Activated B cell treated with CpG ODN at 0.5 μM for 24 hours (primary cell): ENCODE data around the gene PCDHGA5. TPM values are rescaled to one million over a fixed set of nuclear protein-coding genes. Genes with fewer than 3 reads are reported as not detected.
"Not testable (repeated sequence)": the region's sequence is repeated elsewhere in the genome, so short reads cannot be mapped to it uniquely, and the experiment has no call there.

Experiments
- ATAC-seq: fragments of 200-7000 bp; cut with Tn5 transposase; one replicate; pipeline ENCODE4 v1.10.0; 2021; ENCODE audit warnings: low read depth, mild to moderate bottlenecking, moderate library complexity
- CTCF ChIA-PET: fragments of 350-600 bp; sonication (Branson Sonifier 250); formaldehyde crosslinking; loops from one replicate; lab custom pipeline; 2021; ENCODE audit warnings: antibody characterized with exemption; lab: Charles Lee
- POLR2A ChIA-PET: fragments of 350-600 bp; sonication (Branson Sonifier 250); formaldehyde crosslinking; loops from one replicate; lab custom pipeline; 2021; ENCODE audit warnings: antibody characterized with exemption; lab: Charles Lee
- DNase-seq: peaks from one replicate; pipeline ENCODE4 v3.0.0; 2022
- H3K27ac Mint-ChIP-seq: one replicate; pipeline ENCODE4 v1.8.0; 2020; ENCODE audit warnings: mixed read lengths
- H3K27me3 Mint-ChIP-seq: one replicate; pipeline ENCODE4 v1.8.0; 2021; ENCODE audit warnings: mixed read lengths
- H3K36me3 Mint-ChIP-seq: one replicate; pipeline ENCODE4 v1.8.0; 2021; ENCODE audit warnings: low read depth, mixed read lengths
- H3K4me1 Mint-ChIP-seq: one replicate; pipeline ENCODE4 v1.8.0; 2021; ENCODE audit warnings: mixed read lengths
- H3K4me3 Mint-ChIP-seq: one replicate; pipeline ENCODE4 v1.8.0; 2020; ENCODE audit warnings: mild to moderate bottlenecking, mixed read lengths
- H3K9me3 Mint-ChIP-seq: one replicate; pipeline ENCODE4 v1.8.0; 2020; ENCODE audit warnings: mixed read lengths
- CTCF ChIP-seq: fragments of 200-600 bp; IDR thresholded peaks from one replicate; pipeline ENCODE4 v1.8.0; 2022; ENCODE audit warnings: antibody characterized with exemption, mild to moderate bottlenecking
- intact Hi-C: fragments of 100-400 bp; cut with micrococcal nuclease; formaldehyde crosslinking; loops from one replicate; pipeline ENCODE4 v1.15.1; 2024
- total RNA-seq: library from RNA; stranded (reverse); gene quantifications from 2 replicates; pipeline ENCODE4 v1.2.3, GENCODE V29; 2022

Gene PCDHGA5
- total RNA-seq, 1 donor from 2014 or later = 1.2 TPM

DNA sequence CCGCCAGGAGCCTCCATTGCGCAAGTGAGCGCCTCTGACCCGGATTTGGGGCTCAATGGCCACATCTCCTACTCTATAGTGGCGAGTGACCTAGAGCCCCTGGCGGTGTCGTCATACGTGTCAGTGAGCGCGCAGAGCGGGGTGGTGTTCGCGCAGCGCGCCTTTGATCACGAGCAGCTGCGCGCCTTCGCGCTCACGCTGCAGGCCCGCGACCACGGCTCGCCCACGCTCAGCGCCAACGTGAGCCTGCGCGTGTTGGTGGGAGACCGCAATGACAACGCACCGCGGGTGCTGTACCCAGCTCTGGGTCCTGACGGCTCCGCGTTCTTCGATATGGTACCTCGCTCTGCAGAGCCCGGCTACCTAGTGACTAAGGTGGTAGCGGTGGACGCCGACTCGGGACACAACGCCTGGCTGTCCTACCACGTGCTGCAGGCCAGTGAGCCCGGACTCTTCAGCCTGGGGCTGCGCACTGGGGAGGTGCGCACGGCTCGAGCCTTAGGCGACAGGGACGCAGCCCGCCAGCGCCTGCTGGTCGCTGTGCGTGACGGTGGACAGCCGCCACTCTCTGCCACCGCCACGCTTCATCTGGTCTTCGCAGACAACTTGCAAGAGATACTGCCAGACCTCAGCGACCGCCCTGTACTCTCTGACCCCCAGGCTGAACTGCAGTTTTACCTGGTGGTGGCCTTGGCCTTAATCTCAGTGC, 45.8 kb downstream of the PCDHGA5 start:
- H3K4me1 Mint-ChIP-seq = peaks cover 18% of the 10 kb centered on the region
- no peak for DNase-seq
- ATAC-seq = no peak
- no peak for TF ChIP-seq CTCF
- ChIA-PET POLR2A (no interaction called here), CTCF (no interaction called here)
- peaks cover 2% of the 10 kb centered on the region for H3K36me3 Mint-ChIP-seq
- H3K27ac Mint-ChIP-seq = no peak overlapping the region
- no peak overlapping the region for H3K4me3 Mint-ChIP-seq
- peaks cover 19% of the 10 kb centered on the region for H3K9me3 Mint-ChIP-seq
- H3K27me3 Mint-ChIP-seq = peaks cover 50% of the 10 kb centered on the region
- intact Hi-C loops = loop anchor here (5.0 to 10.0 kb wide), 3 partner anchors 37 to 465 kb away; partner anchors contain the start of genes PCDH1, PCDHGA6, PCDHGB3 and TAF7

DNA sequence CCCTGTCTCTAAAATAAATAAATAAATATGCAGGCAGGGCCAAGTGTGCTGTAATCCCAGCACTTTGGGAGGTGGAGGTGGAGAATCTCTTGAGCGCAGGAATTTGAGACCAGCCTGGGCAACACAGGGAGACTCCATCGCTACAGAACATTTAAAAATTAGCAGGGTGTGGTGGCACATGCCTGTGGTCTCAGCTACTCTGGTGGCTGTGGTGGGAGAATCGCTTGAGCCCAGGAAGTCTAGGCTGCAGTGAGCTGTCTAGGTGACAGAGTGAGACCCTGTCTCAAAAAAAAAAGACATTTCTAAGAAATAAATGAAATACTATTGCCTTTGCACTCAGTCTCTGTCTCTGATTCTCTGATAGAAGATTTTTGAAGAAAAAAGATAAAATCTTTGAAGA, 47.6 kb downstream of the PCDHGA5 start:
- peaks cover 18% of the 10 kb centered on the region for H3K4me1 Mint-ChIP-seq
- H3K4me3 Mint-ChIP-seq = no peak overlapping the region
- ChIA-PET CTCF (interaction anchor here (3.4 kb wide), 1 partner anchor 152 kb away, joined by 38 read pairs; no protein-coding TSS in a partner anchor), POLR2A (no interaction called here)
- H3K27me3 Mint-ChIP-seq = peaks cover 46% of the 10 kb centered on the region
- no peak overlapping the region for H3K27ac Mint-ChIP-seq
- H3K36me3 Mint-ChIP-seq = peaks cover 2% of the 10 kb centered on the region
- peaks cover 14% of the 10 kb centered on the region for H3K9me3 Mint-ChIP-seq
- TF ChIP-seq CTCF = no peak
- DNase-seq (no peak), ATAC-seq (no peak)
- intact Hi-C loops = loop anchor here (5.0 to 10.0 kb wide), 3 partner anchors 39 to 463 kb away; partner anchors contain the start of genes PCDH1, PCDHGA6, PCDHGB3 and TAF7

GRCh38 chr5:141412854-141413539, 49.0 kb downstream of the PCDHGA5 start, which contains the start of gene PCDHGA10:
Gene PCDHGA10, plus strand, starts transcription at chr5:141412987. Its CDS starts 189 bp downstream, at chr5:141413176.
- ChIA-PET POLR2A (interaction anchor here (1.0 kb wide), 1 partner anchor 145 kb away, joined by 5 read pairs; no protein-coding TSS in a partner anchor), CTCF (interaction anchor here (0.5 to 3.6 kb wide), 15 partner anchors 8 to 238 kb away, joined by 3 to 38 read pairs (median 4); partner anchors contain the start of genes FCHSD1, PCDHGA11, PCDHGA12 and PCDHGC3)
- Mint-ChIP-seq H3K27ac (peak within 1 kb of the TSS; percentile 41), H3K36me3 (peaks cover 2% of the 10 kb centered on the region), H3K4me1 (peaks cover 21% of the 10 kb centered on the region), H3K4me3 (peak within 1 kb of the TSS; percentile 86), H3K9me3 (peaks cover 12% of the 10 kb centered on the region), H3K27me3 (peaks cover 52% of the 10 kb centered on the region)
- ATAC-seq (peak; percentile 66), DNase-seq (no peak)
- no peak for TF ChIP-seq CTCF
- intact Hi-C loops = loop anchor here (1.0 to 10.0 kb wide), 5 partner anchors 41 to 462 kb away; partner anchors contain the start of genes PCDH1, PCDHGA6, PCDHGB3 and TAF7

DNA sequence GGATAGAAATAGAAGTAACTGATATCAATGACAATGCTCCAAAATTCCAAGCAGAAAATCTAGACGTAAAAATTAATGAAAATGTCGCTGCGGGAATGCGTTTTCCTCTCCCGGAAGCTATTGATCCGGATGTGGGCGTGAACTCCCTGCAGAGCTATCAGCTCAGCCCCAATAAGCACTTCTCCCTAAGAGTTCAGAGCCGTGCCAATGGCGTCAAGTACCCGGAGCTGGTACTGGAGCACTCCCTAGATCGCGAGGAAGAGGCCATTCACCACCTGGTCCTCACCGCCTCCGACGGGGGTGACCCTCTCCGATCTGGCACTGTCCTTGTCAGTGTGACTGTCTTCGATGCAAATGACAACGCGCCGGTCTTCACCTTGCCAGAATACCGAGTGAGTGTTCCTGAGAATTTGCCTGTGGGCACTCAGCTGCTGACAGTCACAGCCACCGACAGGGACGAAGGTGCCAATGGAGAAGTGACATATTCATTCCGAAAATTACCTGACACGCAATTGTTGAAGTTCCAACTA, 49.6 kb downstream of the PCDHGA5 start:
- DNase-seq (no peak), ATAC-seq (no peak)
- H3K27ac Mint-ChIP-seq = no peak overlapping the region
- H3K27me3 Mint-ChIP-seq = peaks cover 55% of the 10 kb centered on the region
- peaks cover 18% of the 10 kb centered on the region for H3K9me3 Mint-ChIP-seq
- intact Hi-C loops = loop anchor here (1.0 to 10.0 kb wide), 4 partner anchors 41 to 461 kb away; partner anchors contain the start of genes PCDH1, PCDHGA6, PCDHGB3 and TAF7
- peaks cover 4% of the 10 kb centered on the region for H3K36me3 Mint-ChIP-seq
- no peak for TF ChIP-seq CTCF
- peak overlapping the region; percentile 86 for H3K4me3 Mint-ChIP-seq
- ChIA-PET CTCF (interaction anchor here (1.0 to 3.6 kb wide), 11 partner anchors 17 to 157 kb away, joined by 3 to 38 read pairs (median 7); partner anchors contain the start of genes PCDHGA12, PCDHGC3 and TAF7), POLR2A (no interaction called here)
- peaks cover 21% of the 10 kb centered on the region for H3K4me1 Mint-ChIP-seq

DNA sequence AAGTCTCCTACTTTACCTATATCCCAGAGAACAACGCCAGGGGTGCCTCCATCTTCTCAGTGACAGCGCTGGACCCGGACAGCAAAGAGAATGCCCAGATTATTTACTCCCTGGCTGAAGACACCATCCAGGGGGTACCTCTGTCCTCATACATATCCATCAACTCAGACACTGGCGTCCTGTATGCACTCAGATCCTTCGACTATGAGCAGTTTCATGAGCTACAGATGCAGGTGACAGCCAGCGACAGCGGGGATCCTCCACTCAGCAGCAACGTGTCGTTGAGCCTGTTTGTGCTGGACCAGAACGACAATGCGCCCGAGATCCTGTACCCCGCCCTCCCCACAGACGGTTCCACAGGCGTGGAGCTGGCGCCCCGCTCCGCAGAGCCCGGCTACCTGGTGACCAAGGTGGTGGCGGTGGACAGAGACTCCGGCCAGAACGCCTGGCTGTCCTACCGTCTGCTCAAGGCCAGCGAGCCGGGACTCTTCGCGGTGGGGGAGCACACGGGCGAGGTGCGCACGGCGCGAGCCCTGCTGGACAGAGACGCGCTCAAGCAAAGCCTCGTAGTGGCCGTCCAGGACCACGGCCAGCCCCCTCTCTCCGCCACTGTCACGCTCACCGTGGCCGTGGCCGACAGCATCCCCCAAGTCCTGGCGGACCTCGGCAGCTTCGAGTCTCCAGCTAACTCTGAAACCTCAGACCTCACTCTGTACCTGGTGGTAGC, 50.7 kb downstream of the PCDHGA5 start:
- Mint-ChIP-seq H3K4me1 (peaks cover 21% of the 10 kb centered on the region), H3K9me3 (peaks cover 14% of the 10 kb centered on the region), H3K27me3 (peaks cover 52% of the 10 kb centered on the region)
- H3K4me3 Mint-ChIP-seq, H3K36me3 Mint-ChIP-seq, ATAC-seq, H3K27ac Mint-ChIP-seq, DNase-seq, POLR2A ChIA-PET: not testable (repeated sequence)
- intact Hi-C loops = loop anchor here (5.0 to 10.0 kb wide), 3 partner anchors 42 to 460 kb away; partner anchors contain the start of genes PCDH1, PCDHGA6, PCDHGB3 and TAF7
- CTCF ChIA-PET = interaction anchor here (3.0 to 3.6 kb wide), 3 partner anchors 110 to 149 kb away, joined by 15 to 38 read pairs (median 22); no protein-coding TSS in a partner anchor

GRCh38 chr5:141415275-141415618, 51.3 kb downstream of the PCDHGA5 start:
- not testable (repeated sequence) for DNase-seq, H3K36me3 Mint-ChIP-seq, ATAC-seq, H3K27ac Mint-ChIP-seq
- intact Hi-C loops = loop anchor here (10.0 kb wide), 1 partner anchor 460 kb away; the partner anchor contains the start of gene PCDH1
- Mint-ChIP-seq H3K9me3 (peaks cover 15% of the 10 kb centered on the region), H3K4me3 (peak overlapping the region; percentile 32), H3K27me3 (peaks cover 53% of the 10 kb centered on the region), H3K4me1 (peaks cover 21% of the 10 kb centered on the region)
- POLR2A ChIA-PET = interaction anchor here (0.7 kb wide), 1 partner anchor 854 kb away, joined by 3 read pairs; no protein-coding TSS in a partner anchor
- CTCF ChIA-PET = interaction anchor here (0.9 to 3.6 kb wide), 2 partner anchors 143 to 152 kb away, joined by 3 to 22 read pairs; no protein-coding TSS in a partner anchor
